GM12878 (cell line): ENCODE data around the gene TXNIP. TPM values are rescaled to one million over a fixed set of nuclear protein-coding genes. Genes with fewer than 3 reads are reported as not detected.

ENCODE experiments used
- ATAC-seq: fragments of 200-7000 bp; cut with Tn5 transposase; 3 replicates; pipeline ENCODE4 v1.9.1; 2020; ENCODE audit warnings: mild to moderate bottlenecking, moderate library complexity
- BruUV-seq: library from RNA; stranded (reverse); fragments of 400-500 nt; replicated peaks from 2 replicates; lab custom pipeline; 2021; lab: Mats Ljungman, UMichigan
- CTCF ChIA-PET: fragments of 300-600 bp; sonication (Branson Sonifier 250); formaldehyde crosslinking; extraction: SDS; loops from one replicate; lab custom pipeline; 2021; ENCODE audit warnings: inconsistent platforms; lab: Yijun Ruan, JAX
- POLR2A ChIA-PET: fragments of 350-600 bp; formaldehyde crosslinking; extraction: SDS; loops from one replicate; lab custom pipeline; 2021; ENCODE audit warnings: inconsistent platforms; lab: Charles Lee
- RAD21 ChIA-PET: fragments of 300-600 bp; sonication (Branson Sonifier 250); formaldehyde crosslinking; loops from one replicate; lab custom pipeline; 2023; ENCODE audit warnings: antibody characterized with exemption; ENCODE audit not compliant: unreplicated experiment; lab: Charles Lee
- SMC1A ChIA-PET: fragments of 300-600 bp; sonication (Branson Sonifier 250); formaldehyde crosslinking; loops from one replicate; lab custom pipeline; 2023; ENCODE audit not compliant: unreplicated experiment, uncharacterized antibody; lab: Charles Lee
- DNase-seq: peaks from one replicate; pipeline ENCODE4 v3.0.0-alpha.2; 2011; ENCODE audit warnings: low read depth, low spot score
- FAIRE-seq: peaks from 3 replicates; lab custom pipeline; 2011; peaks lifted over from hg19 to GRCh38; lab: Jason Lieb, UNC
- H2AFZ ChIP-seq: 2 replicates; pipeline ENCODE4 v1.6.0; 2011; ENCODE audit warnings: low read depth, low read length, control low read depth; ENCODE audit not compliant: control insufficient read depth
- H3K27ac ChIP-seq: 2 replicates; pipeline ENCODE4 v1.5.1; 2011; ENCODE audit warnings: control low read depth; ENCODE audit not compliant: control insufficient read depth, insufficient read depth
- H3K27me3 ChIP-seq, 2 experiments: replicated peaks in 1 of 2; 2 replicates each; pipeline versions ENCODE4 v1.6.0 to v1.6.1; 2011; ENCODE audit warnings: low read length in 1 of 2; ENCODE audit not compliant: control insufficient read depth in 2 of 2, insufficient read depth in 2 of 2
- H3K36me3 ChIP-seq, 2 experiments: 2 replicates each; pipeline ENCODE4 v1.5.1; 2011; ENCODE audit warnings: low read length in 1 of 2; ENCODE audit not compliant: control insufficient read depth in 2 of 2, insufficient read depth in 2 of 2
- H3K4me1 ChIP-seq: 2 replicates; pipeline ENCODE4 v1.6.1; 2011; ENCODE audit warnings: mild to moderate bottlenecking, low read length, moderate library complexity, mixed read lengths; ENCODE audit not compliant: control insufficient read depth, insufficient read depth
- H3K4me2 ChIP-seq: 2 replicates; pipeline ENCODE4 v1.6.0; 2011; ENCODE audit warnings: control low read depth; ENCODE audit not compliant: control insufficient read depth, insufficient read depth
- H3K4me3 ChIP-seq: fragments of 200-600 bp; sonication (generic); 2 replicates; pipeline ENCODE4 v1.5.1; 2016
- H3K79me2 ChIP-seq: 2 replicates; pipeline ENCODE4 v1.6.0; 2011; ENCODE audit warnings: low read length; ENCODE audit not compliant: control insufficient read depth, insufficient read depth
- H3K9ac ChIP-seq: 2 replicates; pipeline ENCODE4 v1.8.0; 2011; ENCODE audit warnings: low read length, control low read depth, mixed read lengths; ENCODE audit not compliant: control insufficient read depth, insufficient read depth
- H3K9me3 ChIP-seq: replicated peaks from 3 replicates; pipeline ENCODE4 v1.5.1; 2011; ENCODE audit warnings: mild to moderate bottlenecking, low read length; ENCODE audit not compliant: control insufficient read depth, insufficient read depth
- H4K20me1 ChIP-seq: 2 replicates; pipeline ENCODE4 v1.6.0; 2011; ENCODE audit not compliant: control insufficient read depth, insufficient read depth
- BCL11A ChIP-seq: IDR thresholded peaks from 2 replicates; pipeline ENCODE4 v1.6.1; 2011; ENCODE audit warnings: low read depth, low read length
- BHLHE40 ChIP-seq, 2 experiments: fragments of 450-650 bp in 1 of 2; IDR thresholded peaks; 2 replicates each; pipeline ENCODE4 v1.6.1; 2011 to 2017; ENCODE audit warnings: low read depth in 2 of 2, borderline replicate concordance in 1 of 2, improper control_type of control experiment in 1 of 2, low read length in 1 of 2, mild to moderate bottlenecking in 1 of 2
- HDAC2 ChIP-seq: fragments of 200-600 bp; sonication (generic); IDR thresholded peaks from 2 replicates; pipeline ENCODE4 v1.6.1; 2017
- RELA ChIP-seq: fragments of 450-650 bp; IDR thresholded peaks from 2 replicates; pipeline ENCODE4 v1.8.0; 2014; ENCODE audit warnings: borderline replicate concordance; ENCODE audit not compliant: partially characterized antibody
- SIN3A ChIP-seq: IDR thresholded peaks from 2 replicates; pipeline ENCODE4 v1.6.1; 2012; ENCODE audit warnings: low read depth, low read length, improper control_type of control experiment
- SUZ12 ChIP-seq: fragments of 200-600 bp; sonication (generic); IDR thresholded peaks from one replicate; pipeline ENCODE4 v1.6.1; 2018; ENCODE audit warnings: antibody characterized with exemption, mild to moderate bottlenecking; ENCODE audit not compliant: unreplicated experiment
- WGBS: methylation state at CpG from one replicate; pipeline ENCODE4 v1.1.6; 2016; ENCODE audit warnings: low lambda C conversion rate; ENCODE audit not compliant: insufficient replicate concordance, insufficient coverage; ENCODE audit errors: missing lambda C conversion rate; 5-methylcytosine and 5-hydroxymethylcytosine counted together
- in situ Hi-C: fragments of 300-500 bp; cut with MboI; formaldehyde crosslinking; loops from 9 replicates; pipeline ENCODE4 v1.14.3; 2018; ENCODE audit warnings: mixed read lengths
- intact Hi-C: fragments of 100-400 bp; cut with micrococcal nuclease; formaldehyde crosslinking; loops from one replicate; pipeline ENCODE4 v1.14.2; 2022; ENCODE audit not compliant: unreplicated experiment
- polyA plus RNA-seq, 11 experiments: library from polyadenylated mRNA; depleted of rRNA in 4 of 11; unstranded in 6 of 11; stranded (reverse) in 5 of 11; fragments of >200 nt; fragmentation: Nextera tagmentation in 4 of 11; fragmentation: Illumina TruSeq in 1 of 11; extraction: Ambion mirVana in 4 of 11; extraction: Trizol in 1 of 11; gene quantifications; 1 replicate in 1 of 11; 2 replicates in 10 of 11; pipeline versions ENCODE4 v1.2.1 to v1.2.3, GENCODE V29; 2011 to 2016; ENCODE audit warnings: inconsistent platforms in 2 of 11, missing spikeins in 2 of 11, low read depth in 1 of 11
- total RNA-seq, 4 experiments: library from RNA; depleted of rRNA in 3 of 4; stranded (reverse); fragments of >200 nt in 3 of 4; fragmentation: Illumina TruSeq in 1 of 4; extraction: Trizol in 1 of 4; gene quantifications; 2 replicates each; pipeline versions ENCODE4 v1.2.1 to v1.2.3, GENCODE V29; 2013 to 2021

The TXNIP gene
- total and polyA plus RNA-seq, 10 of the 15 experiments (the other 5 are each of a cell fraction or from before 2014, with no cell fraction given), result 48.7 to 133 (median 107) TPM

DNA sequence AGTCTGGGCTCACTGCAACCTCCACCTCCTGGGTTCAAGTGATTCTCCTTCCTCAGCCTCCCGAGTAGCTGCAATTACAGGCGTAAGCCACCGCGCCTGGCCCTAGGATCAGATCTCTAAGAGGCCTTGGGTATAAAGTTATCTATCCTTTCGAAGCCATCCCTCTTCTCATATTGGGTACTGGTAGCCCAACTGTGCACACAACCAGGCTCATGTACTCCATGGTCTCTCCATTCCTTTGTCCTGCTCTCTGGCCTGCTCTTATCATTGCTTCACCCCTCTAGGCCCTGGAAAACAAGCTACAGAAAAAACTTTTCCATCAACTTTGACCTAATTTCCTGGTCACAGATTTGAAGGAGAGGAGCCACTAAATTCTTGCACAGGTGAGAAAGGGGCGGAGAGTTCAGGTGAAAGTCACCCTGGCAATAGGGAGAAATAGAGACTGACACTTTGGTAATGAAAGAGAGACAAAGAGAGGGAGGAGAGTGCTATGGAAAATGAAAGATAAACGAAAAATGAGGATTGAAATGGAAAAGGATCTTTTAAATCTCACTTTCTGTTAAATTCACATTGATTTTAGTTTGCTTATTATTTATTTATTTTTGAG is 6.0 kb downstream of the TXNIP start:
- Histone ChIP-seq H3K9me3 (no peaks in the 10 kb centered on the region), H3K36me3 (peaks cover 0 to 3% of the 10 kb centered on the region in 2 experiments; a peak in 2 of 4 replicates), H3K4me3 (no peak overlapping the region), H3K79me2 (peaks cover 7% of the 10 kb centered on the region), H3K4me1 (peaks cover 4% of the 10 kb centered on the region; the same call in 1 of the 2 replicates), H4K20me1 (no peaks in the 10 kb centered on the region), H3K27ac (no peak overlapping the region), H3K27me3 (no peaks in the 10 kb centered on the region), H3K9ac (no peak overlapping the region), H2AFZ (no peak overlapping the region), H3K4me2 (no peak overlapping the region)
- in situ Hi-C loops, result no loop called here
- DNase-seq (no peak), ATAC-seq (peak; percentile 4; the same call in 2 of the 3 replicates), FAIRE-seq (no peak)
- TF ChIP-seq SUZ12, result no peak
- no peak for TF ChIP-seq RELA
- no peak for TF ChIP-seq HDAC2
- no peak for TF ChIP-seq SIN3A
- TF ChIP-seq BCL11A, result no peak
- TF ChIP-seq BHLHE40 (IDR thresholded peaks at IDR 0.05; ENCODE audit: borderline replicate concordance in 1 of 2, low read depth in 2 of 2, low read length in 1 of 2), result no peak
- CTCF ChIA-PET, result interaction anchor here (0.8 to 12.2 kb wide), 4 partner anchors 10 to 46 kb away, joined by 3 to 196 read pairs (median 4); no protein-coding TSS in a partner anchor
- intact Hi-C loops, result no loop called here
- RAD21 ChIA-PET, result interaction anchor here (0.6 to 1.7 kb wide), 2 partner anchors 11 to 32 kb away, joined by 3 to 11 read pairs; partner anchors contain the start of gene LIX1L
- 85% methylated on average over 7 of the region's 7 CpGs for WGBS
- POLR2A ChIA-PET, result interaction anchor here (0.9 to 7.2 kb wide), 4 partner anchors 11 to 28 kb away, joined by 3 to 61 read pairs (median 4); partner anchors contain the start of genes ANKRD34A and POLR3GL
- SMC1A ChIA-PET, result interaction anchor here (0.9 to 12.5 kb wide), 2 partner anchors 10 to 32 kb away, joined by 3 to 244 read pairs; partner anchors contain the start of gene LIX1L
- BruUV-seq, result no TSS peak
